GM12878 (cell line): Measurements from ENCODE around the gene GMPPB. TPM values are rescaled to one million over a fixed set of nuclear protein-coding genes. Genes with fewer than 3 reads are reported as not detected.

Experiments
- ATAC-seq: fragments of 200-7000 bp; cut with Tn5 transposase; 3 replicates; pipeline ENCODE4 v1.9.1; 2020; ENCODE audit warnings: mild to moderate bottlenecking, moderate library complexity
- BruUV-seq: library from RNA; stranded (reverse); fragments of 400-500 nt; replicated peaks from 2 replicates; lab custom pipeline; 2021; lab: Mats Ljungman, UMichigan
- CTCF ChIA-PET: fragments of 300-600 bp; sonication (Branson Sonifier 250); formaldehyde crosslinking; extraction: SDS; loops from one replicate; lab custom pipeline; 2021; ENCODE audit warnings: inconsistent platforms; lab: Yijun Ruan, JAX
- POLR2A ChIA-PET: fragments of 350-600 bp; formaldehyde crosslinking; extraction: SDS; loops from one replicate; lab custom pipeline; 2021; ENCODE audit warnings: inconsistent platforms; lab: Charles Lee
- RAD21 ChIA-PET: fragments of 300-600 bp; sonication (Branson Sonifier 250); formaldehyde crosslinking; loops from one replicate; lab custom pipeline; 2023; ENCODE audit warnings: antibody characterized with exemption; ENCODE audit not compliant: unreplicated experiment; lab: Charles Lee
- SMC1A ChIA-PET: fragments of 300-600 bp; sonication (Branson Sonifier 250); formaldehyde crosslinking; loops from one replicate; lab custom pipeline; 2023; ENCODE audit not compliant: unreplicated experiment, uncharacterized antibody; lab: Charles Lee
- DNase-seq: peaks from one replicate; pipeline ENCODE4 v3.0.0-alpha.2; 2011; ENCODE audit warnings: low read depth, low spot score
- FAIRE-seq: peaks from 3 replicates; lab custom pipeline; 2011; peaks lifted over from hg19 to GRCh38; lab: Jason Lieb, UNC
- H2AFZ ChIP-seq: 2 replicates; pipeline ENCODE4 v1.6.0; 2011; ENCODE audit warnings: low read depth, low read length, control low read depth; ENCODE audit not compliant: control insufficient read depth
- H3K27ac ChIP-seq: 2 replicates; pipeline ENCODE4 v1.5.1; 2011; ENCODE audit warnings: control low read depth; ENCODE audit not compliant: control insufficient read depth, insufficient read depth
- H3K27me3 ChIP-seq, 2 experiments: replicated peaks in 1 of 2; 2 replicates each; pipeline versions ENCODE4 v1.6.0 to v1.6.1; 2011; ENCODE audit warnings: low read length in 1 of 2; ENCODE audit not compliant: control insufficient read depth in 2 of 2, insufficient read depth in 2 of 2
- H3K36me3 ChIP-seq, 2 experiments: 2 replicates each; pipeline ENCODE4 v1.5.1; 2011; ENCODE audit warnings: low read length in 1 of 2; ENCODE audit not compliant: control insufficient read depth in 2 of 2, insufficient read depth in 2 of 2
- H3K4me1 ChIP-seq: 2 replicates; pipeline ENCODE4 v1.6.1; 2011; ENCODE audit warnings: mild to moderate bottlenecking, low read length, moderate library complexity, mixed read lengths; ENCODE audit not compliant: control insufficient read depth, insufficient read depth
- H3K4me2 ChIP-seq: 2 replicates; pipeline ENCODE4 v1.6.0; 2011; ENCODE audit warnings: control low read depth; ENCODE audit not compliant: control insufficient read depth, insufficient read depth
- H3K4me3 ChIP-seq: fragments of 200-600 bp; sonication (generic); 2 replicates; pipeline ENCODE4 v1.5.1; 2016
- H3K79me2 ChIP-seq: 2 replicates; pipeline ENCODE4 v1.6.0; 2011; ENCODE audit warnings: low read length; ENCODE audit not compliant: control insufficient read depth, insufficient read depth
- H3K9ac ChIP-seq: 2 replicates; pipeline ENCODE4 v1.8.0; 2011; ENCODE audit warnings: low read length, control low read depth, mixed read lengths; ENCODE audit not compliant: control insufficient read depth, insufficient read depth
- H3K9me3 ChIP-seq: replicated peaks from 3 replicates; pipeline ENCODE4 v1.5.1; 2011; ENCODE audit warnings: mild to moderate bottlenecking, low read length; ENCODE audit not compliant: control insufficient read depth, insufficient read depth
- H4K20me1 ChIP-seq: 2 replicates; pipeline ENCODE4 v1.6.0; 2011; ENCODE audit not compliant: control insufficient read depth, insufficient read depth
- EED ChIP-seq: sonication (generic); IDR thresholded peaks from 2 replicates; pipeline ENCODE4 v1.6.1; 2016; ENCODE audit warnings: antibody characterized with exemption, low read depth
- MTA2 ChIP-seq: fragments of 450-650 bp; IDR thresholded peaks from 2 replicates; pipeline ENCODE4 v1.6.1; 2016; ENCODE audit warnings: low read depth, mild to moderate bottlenecking, moderate library complexity
- NFXL1 ChIP-seq: fragments of 450-650 bp; IDR thresholded peaks from 2 replicates; pipeline ENCODE4 v1.6.1; 2017; ENCODE audit warnings: antibody characterized with exemption, mild to moderate bottlenecking, borderline replicate concordance
- RAD21 ChIP-seq: IDR thresholded peaks from 2 replicates; pipeline ENCODE4 v1.6.1; 2011; ENCODE audit warnings: mild to moderate bottlenecking, low read depth, low read length, moderate library complexity; ENCODE audit not compliant: insufficient read depth
- RFX5 ChIP-seq: IDR thresholded peaks from 2 replicates; pipeline ENCODE4 v1.6.1; 2011; ENCODE audit warnings: low read depth, low read length, improper control_type of control experiment
- SUPT20H ChIP-seq: IDR thresholded peaks from 2 replicates; pipeline ENCODE4 v1.6.1; 2011; ENCODE audit warnings: low read depth, mild to moderate bottlenecking, low read length, moderate library complexity, borderline replicate concordance; ENCODE audit not compliant: control insufficient read depth
- TCF12 ChIP-seq: IDR thresholded peaks from 2 replicates; pipeline ENCODE4 v1.6.1; 2011; ENCODE audit warnings: low read depth, mild to moderate bottlenecking, low read length
- WGBS: methylation state at CpG from one replicate; pipeline ENCODE4 v1.1.6; 2016; ENCODE audit warnings: low lambda C conversion rate; ENCODE audit not compliant: insufficient replicate concordance, insufficient coverage; ENCODE audit errors: missing lambda C conversion rate; 5-methylcytosine and 5-hydroxymethylcytosine counted together
- in situ Hi-C: fragments of 300-500 bp; cut with MboI; formaldehyde crosslinking; loops from 9 replicates; pipeline ENCODE4 v1.14.3; 2018; ENCODE audit warnings: mixed read lengths
- intact Hi-C: fragments of 100-400 bp; cut with micrococcal nuclease; formaldehyde crosslinking; loops from one replicate; pipeline ENCODE4 v1.14.2; 2022; ENCODE audit not compliant: unreplicated experiment
- polyA plus RNA-seq, 11 experiments: library from polyadenylated mRNA; depleted of rRNA in 4 of 11; unstranded in 6 of 11; stranded (reverse) in 5 of 11; fragments of >200 nt; fragmentation: Nextera tagmentation in 4 of 11; fragmentation: Illumina TruSeq in 1 of 11; extraction: Ambion mirVana in 4 of 11; extraction: Trizol in 1 of 11; gene quantifications; 1 replicate in 1 of 11; 2 replicates in 10 of 11; pipeline versions ENCODE4 v1.2.1 to v1.2.3, GENCODE V29; 2011 to 2016; ENCODE audit warnings: inconsistent platforms in 2 of 11, missing spikeins in 2 of 11, low read depth in 1 of 11
- total RNA-seq, 4 experiments: library from RNA; depleted of rRNA in 3 of 4; stranded (reverse); fragments of >200 nt in 3 of 4; fragmentation: Illumina TruSeq in 1 of 4; extraction: Trizol in 1 of 4; gene quantifications; 2 replicates each; pipeline versions ENCODE4 v1.2.1 to v1.2.3, GENCODE V29; 2013 to 2021
- TF ChIP-seq, protein P1 (sequence below): IDR thresholded peaks from 2 replicates; pipeline ENCODE4 v1.6.1; 2012; ENCODE audit warnings: improper control_type of control experiment, low read depth, low read length; ENCODE audit not compliant: insufficient replicate concordance
- TF ChIP-seq, protein P2 (sequence below): fragments of 450-650 bp; IDR thresholded peaks from 2 replicates; pipeline ENCODE4 v1.6.1; 2016; ENCODE audit warnings: mild to moderate bottlenecking
- TF ChIP-seq, protein P3 (sequence below): fragments of 450-650 bp; IDR thresholded peaks from 2 replicates; pipeline ENCODE4 v1.6.1; 2016; ENCODE audit warnings: mild to moderate bottlenecking
- TF ChIP-seq, protein P4 (sequence below): fragments of 450-650 bp; formaldehyde crosslinking; IDR thresholded peaks from 2 replicates; pipeline ENCODE4 v1.4.0; 2020; ENCODE audit warnings: mild to moderate bottlenecking, moderate library complexity

Gene GMPPB
- total and polyA plus RNA-seq, 10 of the 15 experiments (the other 5 are each of a cell fraction or from before 2014, with no cell fraction given), result 2.3 to 99.5 (median 23.3) TPM

DNA sequence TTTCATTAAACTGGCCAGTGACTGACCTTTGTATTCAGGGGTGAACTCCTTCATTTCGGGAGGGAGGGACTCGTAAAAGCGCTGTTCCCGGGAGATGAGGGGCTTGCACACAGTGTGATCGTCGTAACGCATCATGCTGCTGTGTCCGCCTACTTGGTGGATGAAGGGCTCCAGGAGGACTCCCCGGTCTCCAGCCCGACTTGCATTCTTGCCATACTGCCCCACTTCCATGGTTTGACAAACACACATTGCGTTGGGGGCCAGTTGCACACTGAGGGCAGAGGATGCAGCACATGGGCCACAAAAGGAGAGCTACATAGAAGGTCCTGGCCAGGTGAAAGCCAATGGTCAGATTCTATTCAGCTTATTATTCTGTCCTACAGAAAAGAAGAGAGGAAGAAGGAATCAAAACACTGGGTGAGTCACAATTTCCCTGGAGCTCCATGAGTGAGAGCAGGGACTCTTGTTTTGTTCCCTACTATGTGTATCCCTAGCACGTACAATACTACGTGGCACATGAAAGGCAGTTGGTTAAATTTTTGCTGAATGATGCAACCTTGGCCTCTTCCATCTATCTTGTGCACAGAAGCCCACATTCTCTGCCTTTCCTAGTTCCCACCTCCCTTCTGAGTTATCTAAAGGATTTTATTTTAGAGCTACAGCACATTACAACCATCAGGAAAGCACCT, 24.2 kb upstream of the GMPPB start:
- H3K4me1 ChIP-seq, result no peaks in the 10 kb centered on the region
- CTCF ChIA-PET, result interaction anchor here (0.7 to 0.9 kb wide), 2 partner anchors 24 to 1095 kb away, joined by 3 read pairs; no protein-coding TSS in a partner anchor
- no peak for DNase-seq
- POLR2A ChIA-PET, result interaction anchor here (0.5 to 0.8 kb wide), 2 partner anchors 59 to 189 kb away, joined by 3 read pairs; partner anchors contain the start of genes MST1 and RNF123
- no peak overlapping the region for H3K4me3 ChIP-seq
- no peak for ATAC-seq
- H3K4me2 ChIP-seq, result no peak overlapping the region
- H3K27me3 ChIP-seq, result no peaks in the 10 kb centered on the region
- H3K36me3 ChIP-seq, result peaks cover 0 to 6% of the 10 kb centered on the region in 2 experiments
- in situ Hi-C loops (no loop called here), intact Hi-C loops (no loop called here)
- no peak overlapping the region for H2AFZ ChIP-seq
- RAD21 ChIA-PET, result no interaction called here
- no peaks in the 10 kb centered on the region for H3K79me2 ChIP-seq
- FAIRE-seq, result no peak
- 96% methylated on average over 13 of the region's 13 CpGs for WGBS
- SMC1A ChIA-PET, result interaction anchor here (1.2 kb wide), 1 partner anchor 21 kb away, joined by 3 read pairs; no protein-coding TSS in a partner anchor
- H3K9me3 ChIP-seq, result no peaks in the 10 kb centered on the region
- no peak overlapping the region for H3K27ac ChIP-seq
- no peak overlapping the region for H3K9ac ChIP-seq
- no TSS peak for BruUV-seq
- no peaks in the 10 kb centered on the region for H4K20me1 ChIP-seq
- TF ChIP-seq, protein P1, sequence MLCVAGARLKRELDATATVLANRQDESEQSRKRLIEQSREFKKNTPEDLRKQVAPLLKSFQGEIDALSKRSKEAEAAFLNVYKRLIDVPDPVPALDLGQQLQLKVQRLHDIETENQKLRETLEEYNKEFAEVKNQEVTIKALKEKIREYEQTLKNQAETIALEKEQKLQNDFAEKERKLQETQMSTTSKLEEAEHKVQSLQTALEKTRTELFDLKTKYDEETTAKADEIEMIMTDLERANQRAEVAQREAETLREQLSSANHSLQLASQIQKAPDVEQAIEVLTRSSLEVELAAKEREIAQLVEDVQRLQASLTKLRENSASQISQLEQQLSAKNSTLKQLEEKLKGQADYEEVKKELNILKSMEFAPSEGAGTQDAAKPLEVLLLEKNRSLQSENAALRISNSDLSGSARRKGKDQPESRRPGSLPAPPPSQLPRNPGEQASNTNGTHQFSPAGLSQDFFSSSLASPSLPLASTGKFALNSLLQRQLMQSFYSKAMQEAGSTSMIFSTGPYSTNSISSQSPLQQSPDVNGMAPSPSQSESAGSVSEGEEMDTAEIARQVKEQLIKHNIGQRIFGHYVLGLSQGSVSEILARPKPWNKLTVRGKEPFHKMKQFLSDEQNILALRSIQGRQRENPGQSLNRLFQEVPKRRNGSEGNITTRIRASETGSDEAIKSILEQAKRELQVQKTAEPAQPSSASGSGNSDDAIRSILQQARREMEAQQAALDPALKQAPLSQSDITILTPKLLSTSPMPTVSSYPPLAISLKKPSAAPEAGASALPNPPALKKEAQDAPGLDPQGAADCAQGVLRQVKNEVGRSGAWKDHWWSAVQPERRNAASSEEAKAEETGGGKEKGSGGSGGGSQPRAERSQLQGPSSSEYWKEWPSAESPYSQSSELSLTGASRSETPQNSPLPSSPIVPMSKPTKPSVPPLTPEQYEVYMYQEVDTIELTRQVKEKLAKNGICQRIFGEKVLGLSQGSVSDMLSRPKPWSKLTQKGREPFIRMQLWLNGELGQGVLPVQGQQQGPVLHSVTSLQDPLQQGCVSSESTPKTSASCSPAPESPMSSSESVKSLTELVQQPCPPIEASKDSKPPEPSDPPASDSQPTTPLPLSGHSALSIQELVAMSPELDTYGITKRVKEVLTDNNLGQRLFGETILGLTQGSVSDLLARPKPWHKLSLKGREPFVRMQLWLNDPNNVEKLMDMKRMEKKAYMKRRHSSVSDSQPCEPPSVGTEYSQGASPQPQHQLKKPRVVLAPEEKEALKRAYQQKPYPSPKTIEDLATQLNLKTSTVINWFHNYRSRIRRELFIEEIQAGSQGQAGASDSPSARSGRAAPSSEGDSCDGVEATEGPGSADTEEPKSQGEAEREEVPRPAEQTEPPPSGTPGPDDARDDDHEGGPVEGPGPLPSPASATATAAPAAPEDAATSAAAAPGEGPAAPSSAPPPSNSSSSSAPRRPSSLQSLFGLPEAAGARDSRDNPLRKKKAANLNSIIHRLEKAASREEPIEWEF, result no peak
- TF ChIP-seq EED (no peak), SUPT20H (no peak), RAD21 (no peak), MTA2 (no peak), NFXL1 (no peak), RFX5 (no peak), TCF12 (no peak)
- TF ChIP-seq, protein P2, sequence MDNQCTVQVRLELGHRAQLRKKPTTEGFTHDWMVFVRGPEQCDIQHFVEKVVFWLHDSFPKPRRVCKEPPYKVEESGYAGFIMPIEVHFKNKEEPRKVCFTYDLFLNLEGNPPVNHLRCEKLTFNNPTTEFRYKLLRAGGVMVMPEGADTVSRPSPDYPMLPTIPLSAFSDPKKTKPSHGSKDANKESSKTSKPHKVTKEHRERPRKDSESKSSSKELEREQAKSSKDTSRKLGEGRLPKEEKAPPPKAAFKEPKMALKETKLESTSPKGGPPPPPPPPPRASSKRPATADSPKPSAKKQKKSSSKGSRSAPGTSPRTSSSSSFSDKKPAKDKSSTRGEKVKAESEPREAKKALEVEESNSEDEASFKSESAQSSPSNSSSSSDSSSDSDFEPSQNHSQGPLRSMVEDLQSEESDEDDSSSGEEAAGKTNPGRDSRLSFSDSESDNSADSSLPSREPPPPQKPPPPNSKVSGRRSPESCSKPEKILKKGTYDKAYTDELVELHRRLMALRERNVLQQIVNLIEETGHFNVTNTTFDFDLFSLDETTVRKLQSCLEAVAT, result no peak
- TF ChIP-seq, protein P3, sequence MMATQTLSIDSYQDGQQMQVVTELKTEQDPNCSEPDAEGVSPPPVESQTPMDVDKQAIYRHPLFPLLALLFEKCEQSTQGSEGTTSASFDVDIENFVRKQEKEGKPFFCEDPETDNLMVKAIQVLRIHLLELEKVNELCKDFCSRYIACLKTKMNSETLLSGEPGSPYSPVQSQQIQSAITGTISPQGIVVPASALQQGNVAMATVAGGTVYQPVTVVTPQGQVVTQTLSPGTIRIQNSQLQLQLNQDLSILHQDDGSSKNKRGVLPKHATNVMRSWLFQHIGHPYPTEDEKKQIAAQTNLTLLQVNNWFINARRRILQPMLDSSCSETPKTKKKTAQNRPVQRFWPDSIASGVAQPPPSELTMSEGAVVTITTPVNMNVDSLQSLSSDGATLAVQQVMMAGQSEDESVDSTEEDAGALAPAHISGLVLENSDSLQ, result no peak
- TF ChIP-seq, protein P4, sequence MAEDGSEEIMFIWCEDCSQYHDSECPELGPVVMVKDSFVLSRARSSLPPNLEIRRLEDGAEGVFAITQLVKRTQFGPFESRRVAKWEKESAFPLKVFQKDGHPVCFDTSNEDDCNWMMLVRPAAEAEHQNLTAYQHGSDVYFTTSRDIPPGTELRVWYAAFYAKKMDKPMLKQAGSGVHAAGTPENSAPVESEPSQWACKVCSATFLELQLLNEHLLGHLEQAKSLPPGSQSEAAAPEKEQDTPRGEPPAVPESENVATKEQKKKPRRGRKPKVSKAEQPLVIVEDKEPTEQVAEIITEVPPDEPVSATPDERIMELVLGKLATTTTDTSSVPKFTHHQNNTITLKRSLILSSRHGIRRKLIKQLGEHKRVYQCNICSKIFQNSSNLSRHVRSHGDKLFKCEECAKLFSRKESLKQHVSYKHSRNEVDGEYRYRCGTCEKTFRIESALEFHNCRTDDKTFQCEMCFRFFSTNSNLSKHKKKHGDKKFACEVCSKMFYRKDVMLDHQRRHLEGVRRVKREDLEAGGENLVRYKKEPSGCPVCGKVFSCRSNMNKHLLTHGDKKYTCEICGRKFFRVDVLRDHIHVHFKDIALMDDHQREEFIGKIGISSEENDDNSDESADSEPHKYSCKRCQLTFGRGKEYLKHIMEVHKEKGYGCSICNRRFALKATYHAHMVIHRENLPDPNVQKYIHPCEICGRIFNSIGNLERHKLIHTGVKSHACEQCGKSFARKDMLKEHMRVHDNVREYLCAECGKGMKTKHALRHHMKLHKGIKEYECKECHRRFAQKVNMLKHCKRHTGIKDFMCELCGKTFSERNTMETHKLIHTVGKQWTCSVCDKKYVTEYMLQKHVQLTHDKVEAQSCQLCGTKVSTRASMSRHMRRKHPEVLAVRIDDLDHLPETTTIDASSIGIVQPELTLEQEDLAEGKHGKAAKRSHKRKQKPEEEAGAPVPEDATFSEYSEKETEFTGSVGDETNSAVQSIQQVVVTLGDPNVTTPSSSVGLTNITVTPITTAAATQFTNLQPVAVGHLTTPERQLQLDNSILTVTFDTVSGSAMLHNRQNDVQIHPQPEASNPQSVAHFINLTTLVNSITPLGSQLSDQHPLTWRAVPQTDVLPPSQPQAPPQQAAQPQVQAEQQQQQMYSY (CRISPR knock-in tag), result no peak
